ENCODE measurements around the gene EIF4H. TPM values are rescaled to one million over a fixed set of nuclear protein-coding genes. Genes with fewer than 3 reads are reported as not detected.

The EIF4H gene
- total and polyA plus RNA-seq, 2 experiments from 2014 or later, result 183 to 309 TPM

DNA sequence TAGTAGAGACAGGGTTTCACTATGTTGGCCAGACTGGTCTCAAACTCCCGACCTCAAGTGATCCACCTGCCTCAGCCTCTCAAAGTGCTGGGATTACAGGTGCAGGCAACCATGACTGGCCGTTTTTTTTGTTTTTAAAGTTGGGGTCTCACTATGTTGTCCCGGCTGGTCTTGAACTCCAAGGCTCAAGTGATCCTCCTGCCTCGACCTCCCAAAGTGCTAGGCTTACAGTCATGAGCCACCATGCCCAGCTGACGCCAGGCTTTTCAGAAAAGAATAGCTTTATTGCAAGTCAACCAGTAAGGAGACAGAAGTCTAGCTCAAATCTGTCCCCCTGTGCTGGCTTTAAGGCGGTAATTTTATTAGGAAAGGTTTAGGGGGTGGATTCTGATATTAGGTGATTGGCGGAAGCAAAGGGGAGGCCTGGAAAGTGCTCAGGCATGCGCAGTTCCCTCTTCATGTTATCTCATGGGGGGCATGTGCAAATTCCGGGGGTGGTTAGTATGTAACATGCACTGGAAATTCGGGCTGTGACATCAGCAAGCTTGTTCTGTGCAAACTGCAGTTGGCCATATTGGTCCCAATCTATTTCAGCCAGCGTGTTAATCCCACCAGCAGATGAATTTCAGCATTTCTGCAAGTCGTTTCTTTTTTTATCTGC lies 47.8 kb upstream of the EIF4H start:
- no peaks in the 10 kb centered on the region for H3K4me1 ChIP-seq (ENCODE audit: insufficient read depth)
- DNase-seq (ENCODE audit: low spot score) (no peak), ATAC-seq (no peak)
- H3F3A ChIP-seq (replicated peaks; ENCODE audit: low read depth), result no peaks in the 10 kb centered on the region
- H3K9me2 ChIP-seq (ENCODE audit: insufficient read depth), result no peaks in the 10 kb centered on the region
- H3K27me3 ChIP-seq (ENCODE audit: insufficient read depth), result no peaks in the 10 kb centered on the region
- no peak overlapping the region for H3K4me2 ChIP-seq
- Mint-ChIP-seq H3K9me3 (no peaks in the 10 kb centered on the region), H3K27ac (no peak overlapping the region), H3K27me3 (ENCODE audit: insufficient read depth, low read depth, poor library complexity) (peaks cover 8% of the 10 kb centered on the region), H3K36me3 (ENCODE audit: low read depth) (peaks cover 9% of the 10 kb centered on the region), H3K4me1 (no peaks in the 10 kb centered on the region), H3K4me3 (no peak overlapping the region)
- H3K36me3 ChIP-seq (ENCODE audit: insufficient read depth), result no peaks in the 10 kb centered on the region
- H2AFZ ChIP-seq, result no peak overlapping the region
- TF ChIP-seq CREB1 (CRISPR knock-in tag; IDR thresholded peaks at IDR 0.05; ENCODE audit: low read depth) (no peak), ZNF462 (CRISPR knock-in tag; IDR thresholded peaks at IDR 0.05) (no peak), POLR2AphosphoS5 (IDR thresholded peaks at IDR 0.05; ENCODE audit: low read depth) (no peak), EZH2phosphoT487 (IDR thresholded peaks at IDR 0.05; ENCODE audit: unreplicated experiment) (no peak)
- TF ChIP-seq, protein P1, sequence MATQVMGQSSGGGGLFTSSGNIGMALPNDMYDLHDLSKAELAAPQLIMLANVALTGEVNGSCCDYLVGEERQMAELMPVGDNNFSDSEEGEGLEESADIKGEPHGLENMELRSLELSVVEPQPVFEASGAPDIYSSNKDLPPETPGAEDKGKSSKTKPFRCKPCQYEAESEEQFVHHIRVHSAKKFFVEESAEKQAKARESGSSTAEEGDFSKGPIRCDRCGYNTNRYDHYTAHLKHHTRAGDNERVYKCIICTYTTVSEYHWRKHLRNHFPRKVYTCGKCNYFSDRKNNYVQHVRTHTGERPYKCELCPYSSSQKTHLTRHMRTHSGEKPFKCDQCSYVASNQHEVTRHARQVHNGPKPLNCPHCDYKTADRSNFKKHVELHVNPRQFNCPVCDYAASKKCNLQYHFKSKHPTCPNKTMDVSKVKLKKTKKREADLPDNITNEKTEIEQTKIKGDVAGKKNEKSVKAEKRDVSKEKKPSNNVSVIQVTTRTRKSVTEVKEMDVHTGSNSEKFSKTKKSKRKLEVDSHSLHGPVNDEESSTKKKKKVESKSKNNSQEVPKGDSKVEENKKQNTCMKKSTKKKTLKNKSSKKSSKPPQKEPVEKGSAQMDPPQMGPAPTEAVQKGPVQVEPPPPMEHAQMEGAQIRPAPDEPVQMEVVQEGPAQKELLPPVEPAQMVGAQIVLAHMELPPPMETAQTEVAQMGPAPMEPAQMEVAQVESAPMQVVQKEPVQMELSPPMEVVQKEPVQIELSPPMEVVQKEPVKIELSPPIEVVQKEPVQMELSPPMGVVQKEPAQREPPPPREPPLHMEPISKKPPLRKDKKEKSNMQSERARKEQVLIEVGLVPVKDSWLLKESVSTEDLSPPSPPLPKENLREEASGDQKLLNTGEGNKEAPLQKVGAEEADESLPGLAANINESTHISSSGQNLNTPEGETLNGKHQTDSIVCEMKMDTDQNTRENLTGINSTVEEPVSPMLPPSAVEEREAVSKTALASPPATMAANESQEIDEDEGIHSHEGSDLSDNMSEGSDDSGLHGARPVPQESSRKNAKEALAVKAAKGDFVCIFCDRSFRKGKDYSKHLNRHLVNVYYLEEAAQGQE (IDR thresholded peaks at IDR 0.05; ENCODE audit: unreplicated experiment), result no peak
- H3K27ac ChIP-seq (ENCODE audit: low read depth), result no peak overlapping the region
- no peaks in the 10 kb centered on the region for H3K79me2 ChIP-seq (replicated peaks; ENCODE audit: insufficient read depth)
- H4K20me1 ChIP-seq (replicated peaks; ENCODE audit: insufficient read depth), result no peaks in the 10 kb centered on the region
- H3K4me3 ChIP-seq, result no peak overlapping the region

Measured in GM23338 (cell line).